IgD-negative memory B cell (primary cell): ENCODE results near the gene CHCHD3. TPM values are rescaled to one million over a fixed set of nuclear protein-coding genes. Genes with fewer than 3 reads are reported as not detected.

Experiments used
- polyA plus RNA-seq: library from polyadenylated mRNA; unstranded; fragments of 300-500 nt; fragmentation: Illumina TruSeq; gene quantifications from one replicate; pipeline ENCODE4 v1.2.3, GENCODE V29; 2021

CHCHD3 gene
- polyA plus RNA-seq, 1 donor from 2014 or later: 62.7 TPM

Other genes with a start within 250 kb of the CHCHD3 start
- gene EXOC4, start 171.0 kb upstream of the CHCHD3 start, polyA plus RNA-seq: 34.5 TPM